ENCODE results near the gene PRODH2. TPM values are rescaled to one million over a fixed set of nuclear protein-coding genes. Genes with fewer than 3 reads are reported as not detected.

PRODH2 gene
- total and polyA plus RNA-seq, 2 of the 13 experiments (the other 11 are each of a cell fraction or from before 2014, with no cell fraction given), result 86.7 to 118 TPM

GRCh38 chr19:35828692-35829301 lies 16.2 kb upstream of the PRODH2 start (continued):
- TF ChIP-seq KDM5B (CRISPR knock-in tag; IDR thresholded peaks at IDR 0.05; ENCODE audit: borderline replicate concordance) (peak; percentile 58; the same call in 1 of the 2 replicates), ZBTB25 (CRISPR knock-in tag; IDR thresholded peaks at IDR 0.05) (peak; percentile 97), IKZF5 (CRISPR knock-in tag; IDR thresholded peaks at IDR 0.05) (peak; percentile 92; the same call in 1 of the 2 replicates), FOXK1 (CRISPR knock-in tag; IDR thresholded peaks at IDR 0.05; ENCODE audit: borderline replicate concordance, low read depth) (peak; percentile 91; the same call in 1 of the 2 replicates), LBX2 (CRISPR knock-in tag; IDR thresholded peaks at IDR 0.05; ENCODE audit: borderline replicate concordance) (0 out of 2 replicates have a peak, but pooled peaks have one; percentile 67), PBX2 (CRISPR knock-in tag; IDR thresholded peaks at IDR 0.05) (no peak), ZEB1 (IDR thresholded peaks at IDR 0.05; ENCODE audit: insufficient replicate concordance, low read depth) (no peak), RARA (CRISPR knock-in tag; IDR thresholded peaks at IDR 0.05) (peak; percentile 80), ZNF7 (CRISPR knock-in tag; IDR thresholded peaks at IDR 0.05) (peak; percentile 53; the same call in 1 of the 2 replicates), ZNF546 (CRISPR knock-in tag; conservative IDR thresholded peaks at IDR 0.05) (peak; percentile 79; the same call in 1 of the 2 replicates), NR0B2 (CRISPR knock-in tag; IDR thresholded peaks at IDR 0.05) (peak; percentile 92; the same call in 1 of the 2 replicates), NR1H2 (CRISPR knock-in tag; IDR thresholded peaks at IDR 0.05; ENCODE audit: borderline replicate concordance, low read depth) (peak; percentile 86; the same call in 1 of the 2 replicates), PAX8 (CRISPR knock-in tag; IDR thresholded peaks at IDR 0.05; ENCODE audit: borderline replicate concordance) (no peak; the same call in 1 of the 2 replicates), NFYC (CRISPR knock-in tag; IDR thresholded peaks at IDR 0.05) (peak; percentile 48), ZBTB7A (CRISPR knock-in tag; IDR thresholded peaks at IDR 0.05) (peak; percentile 94), GFI1 (CRISPR knock-in tag; IDR thresholded peaks at IDR 0.05; ENCODE audit: borderline replicate concordance) (peak; percentile 37; the same call in 1 of the 2 replicates), ZNF260 (CRISPR knock-in tag; IDR thresholded peaks at IDR 0.05; ENCODE audit: borderline replicate concordance, low read depth) (no peak), ZNF691 (CRISPR knock-in tag; IDR thresholded peaks at IDR 0.05; ENCODE audit: borderline replicate concordance, low read depth) (0 out of 2 replicates have a peak, but pooled peaks have one; percentile 69), ARID5B (CRISPR knock-in tag; IDR thresholded peaks at IDR 0.05) (peak; percentile 71)
